GM21390 (cell line): ENCODE measurements around the gene PRICKLE3.
A peak's percentile ranks its signal among the peaks of the same experiment; 100 is the strongest.

Experiments
- ATAC-seq: cut with Tn5 transposase; IDR thresholded peaks from one replicate; pipeline ENCODE4 v1.9.1; 2021; ENCODE audit not compliant: unreplicated experiment

PRICKLE3 gene, protein sequence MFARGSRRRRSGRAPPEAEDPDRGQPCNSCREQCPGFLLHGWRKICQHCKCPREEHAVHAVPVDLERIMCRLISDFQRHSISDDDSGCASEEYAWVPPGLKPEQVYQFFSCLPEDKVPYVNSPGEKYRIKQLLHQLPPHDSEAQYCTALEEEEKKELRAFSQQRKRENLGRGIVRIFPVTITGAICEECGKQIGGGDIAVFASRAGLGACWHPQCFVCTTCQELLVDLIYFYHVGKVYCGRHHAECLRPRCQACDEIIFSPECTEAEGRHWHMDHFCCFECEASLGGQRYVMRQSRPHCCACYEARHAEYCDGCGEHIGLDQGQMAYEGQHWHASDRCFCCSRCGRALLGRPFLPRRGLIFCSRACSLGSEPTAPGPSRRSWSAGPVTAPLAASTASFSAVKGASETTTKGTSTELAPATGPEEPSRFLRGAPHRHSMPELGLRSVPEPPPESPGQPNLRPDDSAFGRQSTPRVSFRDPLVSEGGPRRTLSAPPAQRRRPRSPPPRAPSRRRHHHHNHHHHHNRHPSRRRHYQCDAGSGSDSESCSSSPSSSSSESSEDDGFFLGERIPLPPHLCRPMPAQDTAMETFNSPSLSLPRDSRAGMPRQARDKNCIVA

DNA sequence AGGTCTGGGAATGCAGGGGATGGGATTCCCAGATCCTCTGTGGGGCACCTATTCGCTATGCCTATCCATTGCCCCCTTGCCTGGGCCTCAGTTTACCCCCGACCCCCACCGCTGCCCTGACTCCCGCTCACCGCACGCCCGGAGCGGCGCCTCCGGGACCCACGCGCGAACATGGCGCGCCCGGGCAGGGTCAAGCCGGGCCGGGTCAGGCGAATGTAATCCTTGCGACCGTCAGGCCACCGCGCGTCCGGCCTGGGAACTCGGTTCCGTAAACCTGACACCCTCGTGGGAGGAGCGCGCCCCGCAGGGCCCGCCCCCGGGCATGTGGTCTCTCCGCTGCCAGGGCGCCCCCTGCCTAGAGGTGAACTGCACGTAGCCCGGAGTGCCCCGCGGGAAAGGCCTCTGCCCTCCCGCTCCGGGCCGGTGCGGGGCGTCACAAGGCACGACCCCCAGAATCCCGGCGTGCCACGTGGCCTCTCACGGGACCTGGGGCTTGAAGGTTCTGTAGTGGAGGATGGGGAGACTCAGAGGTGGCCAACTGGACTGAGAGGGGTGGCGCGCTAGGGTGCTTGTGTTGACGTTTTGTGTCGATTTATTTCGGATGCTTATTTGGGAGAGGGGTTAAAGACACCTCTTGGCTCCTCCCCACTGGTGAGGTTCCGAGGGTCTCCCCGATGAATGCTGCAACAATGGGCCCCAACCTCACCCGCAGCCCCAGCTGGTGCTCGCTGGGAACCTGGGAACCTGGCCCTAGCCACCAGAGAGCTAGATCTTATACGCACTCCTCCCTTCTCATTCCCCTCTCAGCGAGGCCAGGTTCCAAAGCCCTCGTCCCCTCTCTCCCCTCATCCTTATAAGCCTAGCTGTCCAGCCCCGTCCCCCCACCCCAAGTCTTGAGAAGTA is at the start of gene PRICKLE3:
TSS of gene PRICKLE3 (minus strand) at position 249 of the 903 bp plus-strand sequence. CDS start at position 173, 76 bp downstream.
- ATAC-seq, result peak; percentile 28

DNA sequence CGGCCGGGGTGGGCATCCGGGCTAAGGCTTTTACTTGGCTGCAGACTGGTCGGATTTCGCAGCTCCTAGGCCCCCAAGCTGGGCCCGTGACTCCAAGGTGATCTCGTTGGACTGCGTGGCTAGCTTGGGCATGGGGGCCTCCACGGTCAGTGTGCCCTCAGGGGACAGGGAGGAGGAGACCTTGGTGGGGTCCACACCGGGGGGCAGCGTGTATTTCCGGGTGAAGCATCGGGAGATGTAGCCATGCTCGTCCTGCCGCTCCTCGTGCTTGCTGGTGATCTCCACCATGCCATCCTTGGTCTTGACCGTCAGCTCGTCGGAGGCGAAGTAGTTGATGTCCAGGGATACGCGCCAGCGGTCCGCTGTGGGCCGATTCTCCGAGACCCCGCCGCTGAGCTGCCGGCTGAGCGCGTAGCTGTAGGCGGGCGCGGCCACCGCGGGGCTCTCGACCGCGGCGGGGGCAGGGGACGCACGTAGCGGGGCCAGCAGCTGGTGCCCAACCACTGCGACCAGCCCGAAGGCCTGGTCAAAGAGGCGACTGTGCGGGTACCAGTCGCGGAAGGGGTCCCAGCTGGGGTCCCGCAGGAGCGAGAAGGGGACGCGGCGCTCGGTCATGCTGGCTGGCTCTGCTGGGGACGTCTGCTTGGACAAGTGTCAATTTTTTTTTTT is 47.8 kb upstream of the PRICKLE3 start:
- no peak for ATAC-seq

DNA sequence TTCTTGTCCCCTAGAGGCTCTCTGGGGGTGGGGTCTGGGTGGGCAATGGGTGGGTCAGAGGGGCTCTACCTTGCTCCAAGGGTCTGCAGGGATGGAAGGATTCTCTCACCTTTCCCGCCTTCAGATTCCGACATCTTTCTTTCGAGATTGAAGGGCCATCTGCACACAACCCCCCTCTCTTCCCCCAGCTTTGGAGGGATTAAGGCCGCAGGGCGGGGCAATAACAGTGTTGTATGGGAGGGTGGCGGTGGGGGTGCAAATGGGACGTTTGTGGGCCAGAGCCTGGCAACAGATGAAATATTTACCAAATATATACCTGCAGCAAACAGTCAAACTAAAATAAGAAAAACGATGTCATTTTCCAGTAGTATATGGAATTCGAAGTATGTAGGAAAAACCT is 47.0 kb upstream of the PRICKLE3 start, which contains the start of gene CACNA1F:
TSS of gene CACNA1F (minus strand) at position 165 of the 400 bp plus-strand sequence. CDS start at position 134, 31 bp downstream.
- no peak for ATAC-seq

DNA sequence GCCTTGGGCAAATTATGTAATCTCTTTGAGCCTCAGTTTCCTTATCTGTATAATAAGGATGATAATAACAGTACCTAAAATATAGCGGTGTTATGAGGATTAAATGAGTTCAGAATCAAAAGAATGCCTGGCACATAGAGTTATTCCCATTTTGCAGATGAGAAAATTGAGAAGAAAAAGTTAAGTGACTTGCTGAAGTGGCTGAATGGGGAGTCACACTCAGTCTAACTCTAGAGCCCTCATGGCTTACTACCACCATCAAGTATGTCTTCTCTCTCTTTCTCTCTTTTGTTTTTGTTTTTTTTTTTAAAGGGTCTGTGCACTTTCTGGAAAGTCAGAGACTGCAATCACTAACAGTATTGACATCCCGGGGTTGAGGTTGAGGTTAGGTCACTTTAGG is 46.4 kb upstream of the PRICKLE3 start:
- no peak for ATAC-seq

DNA sequence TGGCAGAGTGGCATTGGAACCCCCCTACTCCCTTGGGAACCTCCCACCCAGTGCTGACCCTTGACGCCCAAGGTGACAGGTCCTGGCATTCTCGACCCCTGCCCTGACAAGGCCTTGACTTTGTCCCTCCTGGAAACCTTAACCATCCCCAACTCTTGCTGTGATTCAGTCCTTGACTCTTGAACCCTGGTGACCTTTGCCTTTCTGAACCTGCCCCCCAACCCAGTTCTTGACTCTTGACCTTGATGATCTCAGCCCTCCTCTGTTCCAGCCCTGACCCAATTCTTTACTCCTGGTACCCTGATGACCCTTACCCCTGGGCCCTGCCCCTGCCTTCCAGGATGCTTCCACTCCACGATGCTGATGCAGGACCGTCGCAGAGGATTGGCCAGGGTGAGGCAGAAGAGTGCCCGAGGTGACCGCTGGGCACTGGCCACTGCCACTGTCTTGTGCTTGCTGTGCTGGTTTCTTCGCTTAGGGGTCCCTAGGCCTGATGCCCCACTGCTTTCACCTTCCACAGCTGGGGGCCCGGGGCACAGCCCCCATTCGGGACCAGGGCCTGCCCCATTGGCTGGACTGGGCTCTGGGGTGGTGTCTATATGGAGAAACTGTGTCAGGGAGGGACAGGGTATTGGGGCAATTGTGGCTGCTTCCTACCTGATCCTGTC is 45.3 kb upstream of the PRICKLE3 start:
- ATAC-seq, result no peak

DNA sequence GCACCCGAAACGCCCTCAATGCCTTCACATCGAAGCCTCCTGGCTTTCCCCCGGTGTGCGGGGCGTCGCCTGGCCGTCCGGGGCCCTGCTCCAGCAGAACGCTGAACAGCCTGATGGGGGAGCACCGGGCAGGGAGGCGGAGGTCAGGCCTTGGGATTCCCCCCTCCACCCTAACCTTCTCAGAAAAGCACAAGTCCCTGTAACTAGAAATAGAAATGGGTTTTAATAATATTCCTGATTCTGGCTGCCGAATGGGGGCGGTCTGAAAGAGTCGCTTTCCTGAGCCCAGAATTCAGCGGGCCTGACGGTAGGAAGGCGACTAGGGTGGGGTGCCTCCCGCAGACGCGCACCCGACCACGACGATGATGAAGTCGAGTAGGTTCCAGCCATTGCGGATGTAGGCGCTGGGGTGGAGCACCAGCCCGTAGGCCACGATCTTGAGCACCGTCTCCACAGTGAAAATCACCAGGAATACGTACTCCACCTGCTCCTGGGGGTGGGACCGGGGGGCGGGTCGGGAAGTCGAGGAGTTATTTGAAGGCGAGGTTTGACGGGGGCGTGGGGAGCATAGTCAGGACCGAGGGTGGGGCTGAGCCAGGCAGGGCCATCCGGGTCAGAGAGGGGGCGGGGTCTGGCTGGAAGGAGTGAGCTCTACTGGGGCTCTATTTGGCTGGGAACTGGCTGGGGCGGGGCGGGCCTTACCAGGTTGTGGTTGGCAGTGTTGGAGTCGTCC is 44.5 kb upstream of the PRICKLE3 start:
- peak; percentile 55 for ATAC-seq

DNA sequence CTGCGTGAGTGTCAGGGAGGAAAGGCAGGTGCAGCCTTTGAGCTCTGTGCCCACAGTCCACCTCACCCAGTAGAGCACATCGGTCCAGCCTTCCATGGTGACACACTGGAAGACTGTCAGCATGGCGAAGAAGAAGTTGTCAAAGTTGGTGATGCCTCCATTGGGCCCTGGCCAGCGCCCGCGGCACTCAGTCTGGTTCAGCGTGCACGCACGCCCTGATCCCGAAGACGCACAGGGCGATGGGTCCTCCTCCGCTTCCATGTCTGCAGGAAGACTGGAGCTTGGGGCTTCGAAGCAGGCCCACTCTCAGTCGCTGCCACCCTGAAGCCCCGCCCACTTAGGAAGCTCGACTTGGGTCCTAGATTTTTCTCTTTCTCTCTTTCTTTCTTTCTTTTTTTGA is 42.0 kb upstream of the PRICKLE3 start:
- no peak for ATAC-seq

DNA sequence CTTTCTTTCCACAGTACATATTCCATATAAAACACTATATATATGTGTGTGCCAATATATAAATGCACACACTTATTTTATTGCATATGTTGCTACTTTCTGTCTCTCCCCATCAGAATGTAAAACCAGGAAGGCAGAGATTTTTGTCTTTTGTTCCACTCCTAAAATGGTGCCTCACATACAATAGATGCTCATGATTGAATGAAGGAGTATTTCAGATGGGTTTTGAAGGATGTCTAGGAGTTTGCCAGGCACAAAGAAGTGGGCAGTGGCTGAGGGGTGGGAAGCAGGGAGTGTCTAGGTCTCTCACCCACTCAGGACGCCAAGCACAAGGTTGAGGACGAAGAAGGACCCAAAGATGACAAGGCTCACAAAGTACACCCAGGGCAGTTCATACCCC is 41.6 kb upstream of the PRICKLE3 start:
- no peak for ATAC-seq

DNA sequence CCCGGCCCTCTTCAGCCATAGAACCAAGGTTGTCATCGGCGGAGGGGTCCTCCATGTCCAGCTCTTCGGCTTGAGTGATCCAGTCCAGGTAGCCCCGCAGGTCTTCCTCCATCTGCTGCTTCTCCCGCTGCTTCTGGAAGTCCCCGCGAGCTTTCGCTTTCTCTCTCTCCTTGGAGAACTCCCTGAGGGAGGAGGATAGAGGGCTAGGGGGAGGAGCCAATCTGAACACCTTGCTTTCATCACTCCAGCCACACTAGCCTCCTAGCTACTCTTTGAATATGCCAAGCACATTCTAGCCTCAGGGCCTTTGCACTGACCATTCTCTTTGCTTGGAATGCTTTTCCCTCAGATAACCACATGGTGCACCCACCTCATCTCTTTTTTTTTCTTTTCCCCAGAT is 40.8 kb upstream of the PRICKLE3 start:
- ATAC-seq, result no peak

DNA sequence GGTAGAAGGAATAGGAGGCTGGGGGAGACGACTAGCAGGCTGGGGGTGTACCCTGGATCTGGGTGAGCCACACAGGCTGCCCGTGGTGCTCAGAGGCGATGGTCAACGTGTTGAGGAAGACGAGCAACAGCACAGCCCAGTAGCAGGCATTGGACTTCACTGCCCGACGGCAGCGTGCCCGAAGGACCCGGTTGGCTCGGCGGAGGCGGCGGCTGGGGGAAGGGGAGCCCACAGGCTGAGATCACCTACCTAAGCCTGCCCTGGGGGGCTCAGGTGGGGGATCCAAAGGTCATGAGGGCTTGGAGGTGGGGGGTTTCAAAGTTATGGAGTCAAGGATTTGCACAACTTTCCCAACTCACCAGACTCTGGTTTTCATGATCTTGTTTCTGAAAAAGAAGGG is 39.7 kb upstream of the PRICKLE3 start:
- no peak for ATAC-seq

DNA sequence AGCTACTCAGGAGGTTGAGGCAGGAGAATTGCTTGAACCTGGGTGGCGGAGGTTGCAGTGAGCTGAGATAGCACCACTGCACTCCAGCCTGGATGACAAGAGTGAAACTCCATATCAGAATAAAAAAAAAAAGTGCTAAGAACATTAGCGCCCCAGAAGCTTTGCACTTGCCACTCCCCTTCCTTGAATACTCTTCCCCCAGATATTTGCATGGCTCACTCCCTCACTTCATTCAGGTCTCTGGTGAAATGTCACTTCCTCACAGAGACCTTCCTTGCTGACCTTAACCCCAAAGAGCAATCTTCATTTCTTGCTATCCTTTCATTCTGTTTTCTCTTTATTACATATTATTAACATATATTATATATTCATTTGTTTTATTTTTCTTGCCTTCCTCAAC is 35.7 kb upstream of the PRICKLE3 start:
- ATAC-seq, result no peak

DNA sequence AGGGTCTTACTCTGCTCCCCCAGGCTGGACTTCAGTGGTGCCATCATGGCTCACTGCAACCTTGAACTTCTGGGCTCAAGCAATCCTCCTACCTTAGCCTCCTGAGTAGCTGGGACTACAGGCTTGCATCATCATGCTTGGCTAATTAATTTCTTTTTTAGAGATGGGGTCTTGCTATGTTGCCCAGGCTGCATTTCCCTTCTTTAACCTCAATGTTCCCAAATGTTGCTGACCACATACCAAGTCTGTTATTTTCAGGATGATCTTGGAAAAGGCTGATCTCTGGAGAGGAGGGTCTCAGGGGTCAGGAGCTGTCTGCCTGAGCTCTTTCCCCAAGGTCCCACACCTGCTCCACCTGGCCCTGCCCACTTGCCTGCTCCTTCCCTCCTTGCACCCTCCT is 33.9 kb upstream of the PRICKLE3 start:
- no peak for ATAC-seq

DNA sequence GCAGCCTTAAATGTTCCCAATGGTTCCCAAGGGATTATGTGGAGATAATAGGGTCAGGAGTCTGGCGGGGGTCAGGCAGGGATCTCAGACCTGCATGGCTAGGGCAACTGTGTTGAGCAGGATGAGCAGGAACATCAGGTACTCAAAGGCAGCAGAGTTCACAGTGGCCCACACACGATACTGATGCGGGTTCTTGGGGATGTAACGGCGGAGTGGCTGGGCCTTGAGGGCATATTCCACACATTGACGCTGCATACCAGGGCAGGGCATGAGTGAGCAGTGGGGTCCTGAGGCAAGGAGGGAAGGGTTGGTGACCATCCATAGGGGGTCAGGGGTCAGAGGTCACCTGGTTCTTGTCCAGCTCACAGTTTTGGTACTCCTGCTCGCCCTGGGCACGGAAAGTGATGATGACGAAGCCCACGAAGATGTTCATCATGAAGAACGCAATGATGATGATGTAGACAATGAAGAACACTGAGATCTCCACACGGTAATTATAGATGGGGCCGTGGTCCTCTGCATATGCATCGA is 28.9 kb upstream of the PRICKLE3 start:
- no peak for ATAC-seq

DNA sequence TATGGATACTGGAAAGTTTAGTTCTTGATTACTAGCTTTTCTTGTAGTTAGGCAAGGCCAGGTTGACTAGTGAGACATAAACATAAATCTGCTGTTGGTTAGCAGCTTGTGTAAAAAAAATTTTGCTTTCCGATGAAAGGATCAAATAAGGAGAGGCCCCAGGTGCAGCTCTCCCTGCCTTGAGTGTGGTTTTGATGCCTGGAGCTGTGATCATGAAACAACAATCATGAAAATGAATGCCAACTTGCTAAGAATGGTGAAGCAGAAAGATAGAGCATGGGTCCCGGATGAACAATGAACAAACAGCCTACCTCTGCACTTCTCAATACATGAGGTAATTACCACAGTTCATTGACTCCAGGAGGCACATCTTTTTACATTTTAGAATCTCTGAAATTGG is 28.2 kb upstream of the PRICKLE3 start:
- ATAC-seq, result no peak

DNA sequence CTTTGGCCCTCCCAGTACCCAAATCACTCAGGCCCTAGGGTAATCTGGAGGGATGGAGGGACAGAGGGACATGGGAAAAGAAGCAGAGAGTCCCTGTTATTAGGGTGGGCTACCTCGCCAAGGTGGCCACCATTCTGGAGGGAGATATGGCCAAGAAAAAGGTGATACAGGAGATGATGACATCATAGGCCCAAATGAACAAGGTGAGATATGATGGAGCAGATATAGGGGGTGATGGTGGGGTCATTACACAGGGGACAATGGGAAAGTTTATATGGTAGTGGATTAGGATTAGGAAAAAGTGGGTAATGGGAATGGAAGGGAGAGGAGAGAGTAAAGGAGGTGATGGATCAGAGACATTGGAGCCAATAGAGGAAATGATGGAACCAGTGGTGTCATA is 26.7 kb upstream of the PRICKLE3 start:
- no peak for ATAC-seq

DNA sequence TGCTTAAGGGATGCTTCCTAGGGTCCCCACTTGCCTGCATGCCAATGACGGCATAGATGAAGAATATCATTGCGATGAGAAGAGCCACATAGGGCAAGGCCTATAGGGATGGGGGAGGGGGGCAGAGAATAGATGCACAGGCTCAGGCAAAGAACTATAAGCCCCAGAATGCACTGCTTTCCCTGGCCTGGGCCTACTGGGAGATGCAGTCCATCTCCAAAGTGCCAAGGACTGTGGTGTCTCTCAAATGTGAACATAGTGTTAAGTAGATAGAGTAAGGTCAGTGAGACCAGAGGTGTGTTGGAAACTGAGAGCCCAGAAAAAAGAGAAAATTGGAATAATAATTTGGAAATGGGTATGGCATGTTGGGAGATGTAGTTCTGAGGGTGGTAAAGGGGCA is 26.0 kb upstream of the PRICKLE3 start:
- no peak for ATAC-seq

DNA sequence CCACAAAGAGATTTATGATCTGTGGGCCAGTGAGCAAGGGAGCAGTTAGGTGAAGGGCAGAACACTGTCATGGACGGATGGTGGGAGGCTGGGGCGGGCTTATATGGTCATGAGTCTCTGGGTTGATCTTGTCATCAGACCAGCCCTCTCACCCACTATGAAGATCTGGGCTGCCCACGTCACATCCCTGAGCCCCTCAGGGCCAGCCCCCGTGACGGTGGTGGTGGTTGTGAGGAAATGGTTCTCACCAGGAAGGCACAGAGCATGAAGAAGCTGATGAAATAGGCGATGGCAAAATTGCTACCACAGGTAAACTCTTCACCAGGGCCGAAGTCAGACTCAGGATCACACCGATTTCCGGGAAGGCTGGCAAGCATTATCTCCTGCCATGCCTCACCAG is 24.9 kb upstream of the PRICKLE3 start:
- ATAC-seq, result no peak

DNA sequence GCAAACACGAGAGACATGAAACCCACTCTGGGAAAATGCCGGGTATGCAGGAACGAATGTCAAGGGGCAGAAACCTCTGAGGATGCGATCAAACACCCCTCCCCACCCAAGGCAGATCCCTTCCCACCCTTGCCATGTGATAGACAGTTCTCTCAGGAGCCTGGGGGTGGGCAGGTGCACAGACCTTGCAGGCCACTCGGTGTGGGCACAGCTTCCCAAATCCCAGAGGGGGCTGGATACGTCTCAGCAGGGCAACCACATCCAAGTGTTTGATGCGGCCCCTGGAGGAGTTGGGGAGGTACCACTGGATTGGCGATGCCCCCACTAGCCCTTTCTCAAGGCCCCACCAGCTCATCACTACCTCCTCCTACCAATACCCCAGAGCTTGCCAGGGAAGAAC is 24.2 kb upstream of the PRICKLE3 start:
- no peak for ATAC-seq

DNA sequence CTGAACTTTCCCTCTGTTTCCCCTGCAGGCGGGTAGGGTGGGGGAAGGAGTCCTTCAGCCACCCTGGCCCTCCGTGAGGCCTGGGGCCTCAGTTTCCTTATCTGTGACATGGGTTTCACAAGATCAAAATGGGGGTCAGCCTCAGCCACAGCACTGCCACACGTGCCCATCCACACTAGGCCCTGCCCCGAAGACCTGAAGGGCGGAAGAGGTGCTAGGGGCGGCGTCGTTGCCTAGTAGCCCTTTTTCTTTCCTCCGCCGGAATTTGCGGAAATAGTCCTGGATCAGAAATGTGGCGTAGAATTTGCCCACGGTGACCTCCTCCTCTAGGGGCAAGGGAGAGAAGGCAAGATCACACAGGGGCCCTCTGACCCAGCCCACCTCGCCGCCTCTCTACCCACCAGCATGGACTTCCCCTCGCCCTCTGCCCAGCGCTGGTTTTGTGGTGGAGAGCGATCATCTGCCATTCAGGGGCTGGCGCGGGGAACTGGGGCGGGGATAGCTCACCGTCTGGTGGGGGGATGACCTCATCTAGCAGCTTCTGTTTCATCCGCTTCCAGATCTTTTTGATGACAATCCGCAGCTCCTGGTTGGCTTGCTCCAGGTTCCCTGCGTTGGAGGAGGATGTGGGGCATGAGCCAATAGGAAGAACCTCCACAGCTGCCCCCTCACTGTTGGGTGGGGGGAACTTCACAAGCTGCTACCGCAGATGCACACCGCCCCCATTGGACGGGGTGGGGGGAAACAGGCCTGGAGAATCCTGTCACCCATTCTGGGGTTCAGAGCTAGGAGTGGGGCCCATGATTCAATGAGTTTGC is 23.5 kb upstream of the PRICKLE3 start:
- no peak for ATAC-seq
